Body of pancreas (tissue), 4 donors: ENCODE data around the gene MED13L.

Experiments used
- CTCF ChIP-seq, 7 experiments: fragments of 450-650 bp in 4 of 7; fragments of 200-600 bp in 3 of 7; sonication (generic) in 3 of 7; IDR thresholded peaks; one replicate each; pipeline ENCODE4 v1.5.1; 2016 to 2019; ENCODE audit warnings: antibody characterized with exemption in 7 of 7
- POLR2A ChIP-seq, 3 donors: fragments of 450-650 bp; IDR thresholded peaks; one replicate each; pipeline ENCODE4 v1.6.1; 2016; ENCODE audit warnings: antibody characterized with exemption in 3 of 3, mild to moderate bottlenecking in 2 of 3

GRCh38 chr12:116187151-116187511, 90.4 kb downstream of the MED13L start:
- TF ChIP-seq CTCF (IDR thresholded peaks at IDR 0.05) = no peak
- no peak for TF ChIP-seq POLR2A (IDR thresholded peaks at IDR 0.05)
